ENCODE measurements around the gene WDR70.
"Not testable (repeated sequence)": the region's sequence is repeated elsewhere in the genome, so short reads cannot be mapped to it uniquely, and the experiment has no call there.

The WDR70 gene

GRCh38 chr5:37454402-37455055 is 75.4 kb downstream of the WDR70 start:
- DNase-seq (ENCODE audit: low read depth): not testable (repeated sequence)

GRCh38 chr5:37463191-37464051 is 84.3 kb downstream of the WDR70 start:
- DNase-seq (ENCODE audit: low read depth): not testable (repeated sequence)

GRCh38 chr5:37464581-37464980 is 85.5 kb downstream of the WDR70 start:
- DNase-seq (ENCODE audit: low read depth): peak; percentile 26

- peak; percentile 7 for DNase-seq (ENCODE audit: low read depth)
These were observed 90.3 kb downstream of the WDR70 start for GRCh38 chr5:37469383-37469782.

GRCh38 chr5:37471666-37472197 is 92.6 kb downstream of the WDR70 start:
- no peak for DNase-seq (ENCODE audit: low read depth)

- DNase-seq (ENCODE audit: low read depth): no peak
These were observed 98.3 kb downstream of the WDR70 start for GRCh38 chr5:37477426-37477825.

- DNase-seq (ENCODE audit: low read depth): no peak
These were observed 99.2 kb downstream of the WDR70 start for GRCh38 chr5:37478121-37478894.

- not testable (repeated sequence) for DNase-seq (ENCODE audit: low read depth)
These were observed 102.3 kb downstream of the WDR70 start for GRCh38 chr5:37481395-37481794.

- DNase-seq (ENCODE audit: low read depth): no peak
These were observed 111.1 kb downstream of the WDR70 start for GRCh38 chr5:37490120-37490810.

- DNase-seq (ENCODE audit: low read depth): no peak
These were observed 111.8 kb downstream of the WDR70 start for GRCh38 chr5:37490931-37491330.

GRCh38 chr5:37492778-37493555 is 113.8 kb downstream of the WDR70 start:
- no peak for DNase-seq (ENCODE audit: low read depth)

GRCh38 chr5:37494756-37495155 is 115.6 kb downstream of the WDR70 start:
- peak; percentile 46 for DNase-seq (ENCODE audit: low read depth)

GRCh38 chr5:37495210-37495609 is 116.1 kb downstream of the WDR70 start:
- DNase-seq (ENCODE audit: low read depth): peak; percentile 24

GRCh38 chr5:37495668-37496347 is 116.7 kb downstream of the WDR70 start:
- peak; percentile 35 for DNase-seq (ENCODE audit: low read depth)

- no peak for DNase-seq (ENCODE audit: low read depth)
These were observed 117.9 kb downstream of the WDR70 start for GRCh38 chr5:37496902-37497445.

- DNase-seq (ENCODE audit: low read depth): no peak
These were observed 122.0 kb downstream of the WDR70 start for GRCh38 chr5:37501152-37501551.

- no peak for DNase-seq (ENCODE audit: low read depth)
These were observed 127.1 kb downstream of the WDR70 start for GRCh38 chr5:37506241-37506640.

GRCh38 chr5:37506722-37507121 is 127.6 kb downstream of the WDR70 start:
- DNase-seq (ENCODE audit: low read depth): no peak

- DNase-seq (ENCODE audit: low read depth): no peak
These were observed 132.5 kb downstream of the WDR70 start for GRCh38 chr5:37511646-37512045.

- no peak for DNase-seq (ENCODE audit: low read depth)
These were observed 135.8 kb downstream of the WDR70 start for GRCh38 chr5:37514946-37515345.
